Astrocyte (in vitro differentiated cells and primary cell): Measurements from ENCODE around the gene PITPNM3. TPM values are rescaled to one million over a fixed set of nuclear protein-coding genes. Genes with fewer than 3 reads are reported as not detected.

Source experiments
- DNase-seq: peaks from one replicate; pipeline ENCODE4 v3.0.0-alpha.2; 2010; ENCODE audit warnings: low read depth
- FAIRE-seq: peaks from 2 replicates; lab custom pipeline; 2011; peaks lifted over from hg19 to GRCh38; lab: Jason Lieb, UNC
- H2AFZ ChIP-seq: 2 replicates; pipeline ENCODE4 v1.6.0; 2012; ENCODE audit warnings: low read depth, low read length, inconsistent platforms
- H3K27ac ChIP-seq: 2 replicates; pipeline ENCODE4 v1.5.1; 2011; ENCODE audit warnings: low read depth, low read length, inconsistent platforms
- H3K27me3 ChIP-seq: 2 replicates; pipeline ENCODE4 v1.6.0; 2011; ENCODE audit warnings: low read length, inconsistent platforms; ENCODE audit not compliant: insufficient read depth
- H3K36me3 ChIP-seq: 2 replicates; pipeline ENCODE4 v1.5.1; 2011; ENCODE audit warnings: low read length, inconsistent platforms; ENCODE audit not compliant: insufficient read depth
- H3K4me1 ChIP-seq: 2 replicates; pipeline ENCODE4 v1.5.1; 2011; ENCODE audit warnings: low read length, inconsistent platforms; ENCODE audit not compliant: insufficient read depth
- H3K4me2 ChIP-seq: 2 replicates; pipeline ENCODE4 v1.6.0; 2012; ENCODE audit warnings: low read length, inconsistent platforms
- H3K4me3 ChIP-seq: 2 replicates; pipeline ENCODE4 v1.5.1; 2011; ENCODE audit warnings: low read depth, mild to moderate bottlenecking, low read length, inconsistent platforms; ENCODE audit not compliant: insufficient read depth
- H3K79me2 ChIP-seq: 2 replicates; pipeline ENCODE4 v1.6.0; 2012; ENCODE audit warnings: mild to moderate bottlenecking, low read length, inconsistent platforms; ENCODE audit not compliant: insufficient read depth
- H3K9ac ChIP-seq: 2 replicates; pipeline ENCODE4 v1.6.0; 2012; ENCODE audit warnings: mild to moderate bottlenecking, low read length, inconsistent platforms
- H3K9me3 ChIP-seq: 2 replicates; pipeline ENCODE4 v1.5.1; 2012; ENCODE audit warnings: low read depth, mild to moderate bottlenecking, low read length, inconsistent platforms; ENCODE audit not compliant: insufficient read depth
- H4K20me1 ChIP-seq: 2 replicates; pipeline ENCODE4 v1.6.0; 2012; ENCODE audit warnings: low read length, inconsistent platforms; ENCODE audit not compliant: insufficient read depth
- H3K27ac Mint-ChIP-seq: one replicate; pipeline ENCODE4 v1.8.0; 2021; ENCODE audit warnings: mild to moderate bottlenecking, mixed read lengths; ENCODE audit not compliant: unreplicated experiment
- H3K27me3 Mint-ChIP-seq: one replicate; pipeline ENCODE4 v1.8.0; 2021; ENCODE audit warnings: low read depth, mixed read lengths; ENCODE audit not compliant: unreplicated experiment
- H3K36me3 Mint-ChIP-seq: one replicate; pipeline ENCODE4 v1.8.0; 2021; ENCODE audit warnings: low read depth, mixed read lengths; ENCODE audit not compliant: unreplicated experiment
- H3K4me1 Mint-ChIP-seq: one replicate; pipeline ENCODE4 v1.8.0; 2021; ENCODE audit warnings: low read depth, mixed read lengths; ENCODE audit not compliant: unreplicated experiment
- H3K4me3 Mint-ChIP-seq: one replicate; pipeline ENCODE4 v1.8.0; 2021; ENCODE audit warnings: mild to moderate bottlenecking, moderate library complexity, mixed read lengths; ENCODE audit not compliant: unreplicated experiment
- H3K9me3 Mint-ChIP-seq: one replicate; pipeline ENCODE4 v1.8.0; 2021; ENCODE audit warnings: mild to moderate bottlenecking, mixed read lengths; ENCODE audit not compliant: unreplicated experiment
- EZH2 ChIP-seq: IDR thresholded peaks from 2 replicates; pipeline ENCODE4 v1.6.1; 2012; ENCODE audit warnings: mild to moderate bottlenecking, low read length, inconsistent platforms; ENCODE audit not compliant: insufficient read depth
- total RNA-seq: library from RNA; stranded (reverse); gene quantifications from 2 replicates; pipeline ENCODE4 v1.2.1, GENCODE V29; 2021
- TF ChIP-seq, protein P1 (sequence below): IDR thresholded peaks from 2 replicates; pipeline ENCODE4 v1.5.1; 2011; ENCODE audit warnings: low read depth, mild to moderate bottlenecking, inconsistent platforms, low read length, moderate library complexity; ENCODE audit not compliant: insufficient read depth

The PITPNM3 gene
- total RNA-seq, 1 donor from 2014 or later = 1.3 TPM

DNA sequence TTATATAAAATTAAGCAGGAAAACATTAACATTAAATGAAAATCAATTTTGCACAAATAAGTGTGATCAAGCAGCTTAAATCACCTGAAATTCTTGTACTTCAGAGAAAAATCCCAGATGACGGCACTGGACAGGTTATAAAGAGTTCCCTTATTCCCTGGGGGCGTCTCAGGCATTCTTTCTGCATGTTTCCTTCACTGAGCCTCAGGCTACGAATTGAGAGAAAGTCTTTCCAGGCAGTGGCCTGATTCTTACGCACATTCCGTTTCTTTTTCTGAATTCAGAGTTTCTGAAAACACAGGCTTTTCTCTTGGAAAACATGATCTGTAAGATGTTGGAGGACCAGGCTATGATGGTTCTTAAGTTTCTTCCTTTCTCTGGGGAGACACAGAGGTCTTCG lies 22.1 kb upstream of the PITPNM3 start:
- H3K4me2 ChIP-seq = no peak overlapping the region
- H3K4me1 Mint-ChIP-seq = peaks cover 18% of the 10 kb centered on the region
- no peak overlapping the region for H3K4me3 Mint-ChIP-seq
- H3K9ac ChIP-seq = no peak overlapping the region
- no peak overlapping the region for H2AFZ ChIP-seq
- peaks cover 43% of the 10 kb centered on the region for H3K36me3 Mint-ChIP-seq
- TF ChIP-seq, protein P1, sequence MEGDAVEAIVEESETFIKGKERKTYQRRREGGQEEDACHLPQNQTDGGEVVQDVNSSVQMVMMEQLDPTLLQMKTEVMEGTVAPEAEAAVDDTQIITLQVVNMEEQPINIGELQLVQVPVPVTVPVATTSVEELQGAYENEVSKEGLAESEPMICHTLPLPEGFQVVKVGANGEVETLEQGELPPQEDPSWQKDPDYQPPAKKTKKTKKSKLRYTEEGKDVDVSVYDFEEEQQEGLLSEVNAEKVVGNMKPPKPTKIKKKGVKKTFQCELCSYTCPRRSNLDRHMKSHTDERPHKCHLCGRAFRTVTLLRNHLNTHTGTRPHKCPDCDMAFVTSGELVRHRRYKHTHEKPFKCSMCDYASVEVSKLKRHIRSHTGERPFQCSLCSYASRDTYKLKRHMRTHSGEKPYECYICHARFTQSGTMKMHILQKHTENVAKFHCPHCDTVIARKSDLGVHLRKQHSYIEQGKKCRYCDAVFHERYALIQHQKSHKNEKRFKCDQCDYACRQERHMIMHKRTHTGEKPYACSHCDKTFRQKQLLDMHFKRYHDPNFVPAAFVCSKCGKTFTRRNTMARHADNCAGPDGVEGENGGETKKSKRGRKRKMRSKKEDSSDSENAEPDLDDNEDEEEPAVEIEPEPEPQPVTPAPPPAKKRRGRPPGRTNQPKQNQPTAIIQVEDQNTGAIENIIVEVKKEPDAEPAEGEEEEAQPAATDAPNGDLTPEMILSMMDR = no peak
- H3K27me3 Mint-ChIP-seq = no peaks in the 10 kb centered on the region
- no peak for DNase-seq
- no peaks in the 10 kb centered on the region for H3K79me2 ChIP-seq
- H3K4me3 ChIP-seq = no peak overlapping the region
- H3K27me3 ChIP-seq = no peaks in the 10 kb centered on the region
- H3K9me3 ChIP-seq = peaks cover 3% of the 10 kb centered on the region
- FAIRE-seq = no peak
- no peak overlapping the region for H3K27ac Mint-ChIP-seq
- peaks cover 11% of the 10 kb centered on the region for H3K9me3 Mint-ChIP-seq
- H3K4me1 ChIP-seq = peaks cover 19% of the 10 kb centered on the region
- no peak overlapping the region for H3K27ac ChIP-seq
- H3K36me3 ChIP-seq = peaks cover 27% of the 10 kb centered on the region
- peaks cover 4% of the 10 kb centered on the region for H4K20me1 ChIP-seq

DNA sequence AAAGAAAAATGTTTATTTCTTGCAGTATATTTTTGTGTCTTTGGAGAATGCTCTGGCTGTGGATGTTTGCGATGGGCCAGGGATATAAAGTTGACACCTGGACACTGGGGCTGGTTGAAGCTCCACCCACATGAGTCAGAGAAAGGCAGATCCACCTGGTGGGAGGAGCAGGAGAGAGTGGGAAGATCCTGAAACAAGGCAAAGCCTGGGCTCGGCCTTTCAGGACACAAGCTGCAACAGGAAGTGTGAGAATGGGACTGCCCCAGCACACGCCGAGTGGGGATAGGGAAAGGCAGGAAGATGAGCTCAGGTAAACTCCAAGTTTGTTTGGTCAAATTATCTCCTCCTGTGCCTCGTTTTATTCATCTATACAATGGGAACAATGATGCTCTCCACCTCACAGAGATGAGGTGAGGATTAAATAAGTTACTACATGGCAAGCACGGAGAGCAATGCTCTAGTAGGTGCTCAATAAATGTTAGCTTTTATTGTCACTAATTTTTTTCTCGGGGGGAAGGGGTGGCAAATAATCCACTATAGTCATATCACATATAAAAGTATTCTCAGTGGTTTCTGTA lies 21.4 kb upstream of the PITPNM3 start:
- DNase-seq = no peak
- H3K36me3 Mint-ChIP-seq = peaks cover 36% of the 10 kb centered on the region
- no peak for FAIRE-seq

More for the DNA sequence above, 21.4 kb upstream of the PITPNM3 start:
- Mint-ChIP-seq H3K27me3 (no peaks in the 10 kb centered on the region), H3K4me1 (peaks cover 18% of the 10 kb centered on the region), H3K9me3 (peaks cover 6% of the 10 kb centered on the region), H3K27ac (no peak overlapping the region), H3K4me3 (no peak overlapping the region)
- peaks cover 20% of the 10 kb centered on the region for H3K36me3 ChIP-seq
- no peaks in the 10 kb centered on the region for H3K9me3 ChIP-seq
- no peak overlapping the region for H3K27ac ChIP-seq
- H4K20me1 ChIP-seq = peaks cover 4% of the 10 kb centered on the region
- H2AFZ ChIP-seq = no peak overlapping the region
- H3K4me2 ChIP-seq = no peak overlapping the region
- TF ChIP-seq EZH2 = no peak
- TF ChIP-seq, protein P1 = no peak
- H3K27me3 ChIP-seq = no peaks in the 10 kb centered on the region
- H3K4me3 ChIP-seq = no peak overlapping the region
- H3K79me2 ChIP-seq = no peaks in the 10 kb centered on the region
- no peak overlapping the region for H3K9ac ChIP-seq
- peaks cover 19% of the 10 kb centered on the region for H3K4me1 ChIP-seq
